HepG2 (cell line): ENCODE results near the gene HYOU1.

Experiments used
- HDAC2 ChIP-seq: sonication (generic); formaldehyde crosslinking; IDR thresholded peaks from 2 replicates; pipeline ENCODE4 v1.4.0; 2020; ENCODE audit warnings: missing genetic modification reagents
- ZNF224 ChIP-seq: sonication (generic); formaldehyde crosslinking; IDR thresholded peaks from 2 replicates; pipeline ENCODE4 v1.5.0; 2020; ENCODE audit warnings: mild to moderate bottlenecking, missing genetic modification reagents

GRCh38 chr11:119094816-119095065 is 37.7 kb upstream of the HYOU1 start:
- TF ChIP-seq HDAC2, result no peak
- TF ChIP-seq ZNF224 (CRISPR knock-in tag), result no peak
